OCI-LY3 (cell line): Measurements from ENCODE around the gene ID1.
"Not testable (repeated sequence)": the region's sequence is repeated elsewhere in the genome, so short reads cannot be mapped to it uniquely, and the experiment has no call there.

ENCODE experiments used
- H2AFZ ChIP-seq: fragments of 200-600, 300-600 bp; shearing (Covaris generic); 2 replicates; pipeline ENCODE4 v1.6.0; 2014; ENCODE audit warnings: antibody characterized with exemption, low read depth, low read length
- H3K27ac ChIP-seq: fragments of 200-600, 300-600 bp; sonication (generic); 2 replicates; pipeline ENCODE4 v1.5.1; 2014; ENCODE audit warnings: mild to moderate bottlenecking, low read length, moderate library complexity, mixed read lengths
- H3K27me3 ChIP-seq: fragments of 200-600, 300-600 bp; sonication (generic); 2 replicates; pipeline ENCODE4 v1.6.1; 2014; ENCODE audit warnings: low read depth, low read length, mixed read lengths
- H3K36me3 ChIP-seq: fragments of 200-600, 300-600 bp; sonication (generic); replicated peaks from 2 replicates; pipeline ENCODE3; 2014; ENCODE audit warnings: low read depth, low read length, mixed read lengths
- H3K4me1 ChIP-seq: fragments of 300-600, 200-600 bp; sonication (generic); 2 replicates; pipeline ENCODE4 v1.6.1; 2014; ENCODE audit warnings: low read length, mixed read lengths
- H3K4me2 ChIP-seq: fragments of 200-600, 300-600 bp; sonication (generic); 2 replicates; pipeline ENCODE4 v1.6.1; 2014; ENCODE audit warnings: low read length, mixed read lengths
- H3K4me3 ChIP-seq: fragments of 300-600, 200-600 bp; sonication (generic); 2 replicates; pipeline ENCODE4 v1.5.1; 2014; ENCODE audit warnings: antibody characterized with exemption, mild to moderate bottlenecking, low read length, moderate library complexity
- H3K79me2 ChIP-seq: fragments of 300-600, 200-600 bp; shearing (Covaris generic); 2 replicates; pipeline ENCODE4 v1.6.1; 2014; ENCODE audit warnings: mild to moderate bottlenecking, low read length, mixed read lengths
- H3K9ac ChIP-seq: fragments of 300-600, 200-600 bp; shearing (Covaris generic); 2 replicates; pipeline ENCODE4 v1.6.0; 2014; ENCODE audit warnings: mild to moderate bottlenecking, low read length, moderate library complexity
- H3K9me3 ChIP-seq: fragments of 200-600, 300-600 bp; shearing (Covaris generic); 2 replicates; pipeline ENCODE4 v1.6.1; 2014; ENCODE audit warnings: low read length, mixed read lengths; ENCODE audit not compliant: insufficient read depth
- H4K20me1 ChIP-seq: fragments of 200-600, 300-600 bp; sonication (generic); 2 replicates; pipeline ENCODE4 v1.6.1; 2016; ENCODE audit warnings: low read length, mixed read lengths; ENCODE audit not compliant: insufficient read depth
- EZH2phosphoT487 ChIP-seq: fragments of 200-600 bp; shearing (Covaris generic); IDR thresholded peaks from 2 replicates; pipeline ENCODE4 v1.6.1; 2018; ENCODE audit warnings: antibody characterized with exemption, mixed run types, low read depth
- TF ChIP-seq, protein P1 (sequence below): fragments of 200-600, 300-600 bp; sonication (generic); IDR thresholded peaks from 2 replicates; pipeline ENCODE4 v1.5.1; 2014; ENCODE audit warnings: antibody characterized with exemption, low read length, low read depth

ID1 gene

DNA sequence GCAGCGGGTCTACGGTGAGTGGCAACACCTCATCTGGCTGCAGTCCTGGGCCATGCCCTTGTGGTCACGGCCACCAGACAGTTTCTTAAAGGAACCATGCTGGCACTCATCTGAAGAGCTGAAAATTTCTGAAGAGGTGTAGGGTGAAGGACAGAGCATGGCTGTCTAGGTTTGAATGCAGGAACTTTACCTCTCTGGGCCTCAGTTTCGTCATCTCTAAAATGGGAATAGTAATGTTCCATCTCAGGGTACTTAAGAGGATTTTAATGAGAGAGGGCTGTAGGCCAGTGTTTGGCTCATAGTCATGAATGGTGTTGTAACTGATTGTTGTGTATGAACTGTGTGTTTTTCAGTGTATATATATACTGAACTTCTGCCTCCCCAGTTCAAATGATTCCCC is 38.4 kb downstream of the ID1 start:
- Histone ChIP-seq H3K36me3 (no peaks in the 10 kb centered on the region), H3K9me3 (no peaks in the 10 kb centered on the region), H2AFZ (no peak overlapping the region), H3K27ac (no peak overlapping the region), H3K79me2 (no peaks in the 10 kb centered on the region), H3K4me3 (no peak overlapping the region), H3K4me2 (no peak overlapping the region), H4K20me1 (no peaks in the 10 kb centered on the region), H3K9ac (no peak overlapping the region), H3K27me3 (no peaks in the 10 kb centered on the region; the same call in 1 of the 2 replicates), H3K4me1 (peaks cover 7% of the 10 kb centered on the region)
- TF ChIP-seq, protein P1, sequence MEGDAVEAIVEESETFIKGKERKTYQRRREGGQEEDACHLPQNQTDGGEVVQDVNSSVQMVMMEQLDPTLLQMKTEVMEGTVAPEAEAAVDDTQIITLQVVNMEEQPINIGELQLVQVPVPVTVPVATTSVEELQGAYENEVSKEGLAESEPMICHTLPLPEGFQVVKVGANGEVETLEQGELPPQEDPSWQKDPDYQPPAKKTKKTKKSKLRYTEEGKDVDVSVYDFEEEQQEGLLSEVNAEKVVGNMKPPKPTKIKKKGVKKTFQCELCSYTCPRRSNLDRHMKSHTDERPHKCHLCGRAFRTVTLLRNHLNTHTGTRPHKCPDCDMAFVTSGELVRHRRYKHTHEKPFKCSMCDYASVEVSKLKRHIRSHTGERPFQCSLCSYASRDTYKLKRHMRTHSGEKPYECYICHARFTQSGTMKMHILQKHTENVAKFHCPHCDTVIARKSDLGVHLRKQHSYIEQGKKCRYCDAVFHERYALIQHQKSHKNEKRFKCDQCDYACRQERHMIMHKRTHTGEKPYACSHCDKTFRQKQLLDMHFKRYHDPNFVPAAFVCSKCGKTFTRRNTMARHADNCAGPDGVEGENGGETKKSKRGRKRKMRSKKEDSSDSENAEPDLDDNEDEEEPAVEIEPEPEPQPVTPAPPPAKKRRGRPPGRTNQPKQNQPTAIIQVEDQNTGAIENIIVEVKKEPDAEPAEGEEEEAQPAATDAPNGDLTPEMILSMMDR: no peak
- no peak for TF ChIP-seq EZH2phosphoT487

DNA sequence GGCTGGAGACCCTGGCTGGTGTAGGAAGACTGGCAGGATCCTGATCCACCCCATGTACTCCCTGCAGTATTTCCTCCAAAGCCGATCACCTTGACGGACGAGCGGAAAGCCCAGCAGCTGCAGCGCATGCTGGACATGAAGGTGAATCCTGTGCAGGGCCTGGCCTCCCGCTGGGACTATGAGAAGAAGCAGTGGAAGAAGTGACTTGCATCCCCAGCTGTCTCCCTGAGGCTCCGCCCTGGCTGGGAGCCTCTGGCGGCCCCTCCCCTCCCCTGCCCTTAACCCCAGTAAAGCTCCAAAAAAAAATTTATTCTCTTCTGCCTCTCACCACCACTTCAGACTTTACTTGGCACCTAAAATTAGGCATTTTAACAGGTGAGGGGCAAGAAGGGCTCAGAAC is 39.6 kb downstream of the ID1 start:
- Histone ChIP-seq H3K4me1 (peaks cover 7% of the 10 kb centered on the region), H4K20me1 (no peaks in the 10 kb centered on the region), H2AFZ (no peak overlapping the region), H3K36me3 (no peaks in the 10 kb centered on the region), H3K79me2 (no peaks in the 10 kb centered on the region), H3K27me3 (no peaks in the 10 kb centered on the region; the same call in 1 of the 2 replicates), H3K4me2 (no peak overlapping the region), H3K9ac (no peak overlapping the region), H3K4me3 (no peak overlapping the region), H3K9me3 (no peaks in the 10 kb centered on the region), H3K27ac (no peak overlapping the region)
- TF ChIP-seq EZH2phosphoT487: no peak
- TF ChIP-seq, protein P1: no peak

DNA sequence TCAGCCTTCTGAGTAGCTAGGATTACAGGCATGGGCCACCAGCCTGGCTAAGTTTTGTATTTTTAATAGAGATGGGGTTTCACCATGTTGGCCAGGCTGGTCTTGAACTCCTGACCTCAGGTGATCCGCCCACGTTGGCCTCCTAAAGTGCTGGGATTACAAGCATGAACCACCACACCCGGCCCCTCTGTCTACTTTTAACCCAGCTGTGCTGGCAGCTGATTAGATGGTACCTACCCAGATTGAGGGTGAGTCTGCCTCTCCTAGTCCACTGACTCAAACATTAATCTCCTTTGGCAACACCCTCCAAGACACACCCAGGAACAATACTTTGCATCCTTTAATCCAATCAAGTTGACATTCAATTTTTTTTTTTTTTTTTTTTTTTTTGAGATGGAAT is 43.0 kb downstream of the ID1 start:
- H2AFZ ChIP-seq, H4K20me1 ChIP-seq, H3K4me1 ChIP-seq, H3K9me3 ChIP-seq, H3K36me3 ChIP-seq, H3K79me2 ChIP-seq, H3K27me3 ChIP-seq, H3K4me3 ChIP-seq, H3K27ac ChIP-seq, H3K4me2 ChIP-seq, H3K9ac ChIP-seq: not testable (repeated sequence)

DNA sequence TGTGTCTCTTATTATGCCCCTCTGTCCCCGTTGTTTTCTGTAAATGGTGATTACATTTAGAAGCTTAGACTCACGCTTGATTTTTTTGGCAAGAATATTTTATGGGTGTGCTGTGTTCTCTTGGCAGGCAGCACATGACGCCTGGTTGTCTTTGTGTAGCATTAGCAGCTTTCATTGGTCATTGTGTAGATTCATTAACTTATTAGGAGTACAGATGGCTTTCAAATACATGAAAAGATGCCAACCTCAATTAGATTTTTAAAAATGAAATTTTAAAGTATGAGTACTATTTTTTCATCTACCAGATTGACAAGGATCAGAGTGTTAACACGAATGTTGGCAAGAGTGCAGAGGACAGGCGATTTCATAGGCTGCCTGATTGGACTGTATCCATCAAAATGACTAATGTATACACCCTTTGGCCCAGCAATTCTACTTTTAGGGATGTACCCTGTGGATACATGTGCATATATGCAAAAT is 47.9 kb downstream of the ID1 start:
- H3K36me3 ChIP-seq: no peaks in the 10 kb centered on the region
- TF ChIP-seq, protein P1: no peak
- no peak for TF ChIP-seq EZH2phosphoT487
- no peaks in the 10 kb centered on the region for H3K79me2 ChIP-seq
- no peak overlapping the region for H2AFZ ChIP-seq
- no peak overlapping the region for H3K4me3 ChIP-seq
- no peak overlapping the region for H3K27ac ChIP-seq
- no peaks in the 10 kb centered on the region for H4K20me1 ChIP-seq
- no peak overlapping the region for H3K4me2 ChIP-seq
- H3K9ac ChIP-seq: no peak overlapping the region
- peaks cover 8% of the 10 kb centered on the region for H3K27me3 ChIP-seq
- no peaks in the 10 kb centered on the region for H3K9me3 ChIP-seq
- no peaks in the 10 kb centered on the region for H3K4me1 ChIP-seq

DNA sequence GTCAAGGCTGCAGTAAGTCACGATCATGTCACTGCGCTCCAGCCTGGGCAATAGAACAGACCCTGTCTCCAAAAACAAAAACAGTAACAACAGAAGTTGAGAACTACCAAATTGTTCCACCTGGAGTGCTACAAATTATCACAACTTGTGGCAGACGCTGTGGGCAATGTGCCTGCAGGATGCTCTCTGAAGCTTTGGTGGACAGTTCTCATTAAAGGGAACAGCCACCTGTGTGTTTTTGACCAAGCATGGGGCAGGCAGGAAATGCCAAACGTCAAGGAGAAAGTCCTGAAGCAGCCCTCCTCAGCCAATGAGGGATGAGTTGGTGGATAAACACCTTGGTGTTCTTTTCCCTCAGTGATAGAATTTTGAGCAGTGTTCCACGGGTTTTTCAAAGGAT is 48.5 kb downstream of the ID1 start:
- H3K9ac ChIP-seq: no peak overlapping the region
- H3K4me1 ChIP-seq: no peaks in the 10 kb centered on the region
- no peak overlapping the region for H3K27ac ChIP-seq
- no peaks in the 10 kb centered on the region for H3K9me3 ChIP-seq
- H3K36me3 ChIP-seq: no peaks in the 10 kb centered on the region
- peaks cover 8% of the 10 kb centered on the region for H3K27me3 ChIP-seq
- H3K79me2 ChIP-seq: no peaks in the 10 kb centered on the region
- no peak overlapping the region for H2AFZ ChIP-seq
- no peak for TF ChIP-seq EZH2phosphoT487
- TF ChIP-seq, protein P1: no peak
- H3K4me2 ChIP-seq: no peak overlapping the region
- H4K20me1 ChIP-seq: no peaks in the 10 kb centered on the region
- no peak overlapping the region for H3K4me3 ChIP-seq
